IPS-20b (cell line): ENCODE results near the gene PTPN5.

Experiments used
- H3K27ac ChIP-seq: one replicate; pipeline ENCODE4 v1.5.1; 2013; ENCODE audit warnings: low read length
- H3K27me3 ChIP-seq: 2 replicates; pipeline ENCODE4 v1.6.1; 2013; ENCODE audit warnings: mild to moderate bottlenecking, low read length, inconsistent platforms; ENCODE audit not compliant: insufficient read depth
- H3K36me3 ChIP-seq: 2 replicates; pipeline ENCODE4 v1.6.1; 2013; ENCODE audit warnings: low read depth, mild to moderate bottlenecking, inconsistent platforms, low read length, moderate library complexity; ENCODE audit not compliant: insufficient read depth
- H3K4me1 ChIP-seq: 2 replicates; pipeline ENCODE4 v1.6.1; 2013; ENCODE audit warnings: mild to moderate bottlenecking, control low read depth, inconsistent platforms, low read length, moderate library complexity; ENCODE audit not compliant: insufficient read depth
- H3K4me3 ChIP-seq: 2 replicates; pipeline ENCODE4 v1.5.1; 2013; ENCODE audit warnings: mild to moderate bottlenecking, low read length, inconsistent platforms
- H3K9ac ChIP-seq: 2 replicates; pipeline ENCODE4 v1.6.1; 2013; ENCODE audit warnings: low read depth, mild to moderate bottlenecking, inconsistent platforms, low read length, moderate library complexity
- H3K9me3 ChIP-seq: 2 replicates; pipeline ENCODE4 v1.6.1; 2013; ENCODE audit warnings: mild to moderate bottlenecking, low read depth, low read length, inconsistent platforms; ENCODE audit not compliant: insufficient read depth

PTPN5 gene

GRCh38 chr11:18771266-18772035 is 20.1 kb downstream of the PTPN5 start:
- H3K4me3 ChIP-seq: no peak overlapping the region
- H3K9ac ChIP-seq: no peak overlapping the region
- H3K9me3 ChIP-seq: no peaks in the 10 kb centered on the region
- no peak overlapping the region for H3K27ac ChIP-seq
- H3K27me3 ChIP-seq: peaks cover 4% of the 10 kb centered on the region; the same call in 1 of the 2 replicates
- H3K4me1 ChIP-seq: no peaks in the 10 kb centered on the region; the same call in 1 of the 2 replicates
- no peaks in the 10 kb centered on the region for H3K36me3 ChIP-seq

GRCh38 chr11:18770479-18771125 is 21.0 kb downstream of the PTPN5 start:
- Histone ChIP-seq H3K36me3 (no peaks in the 10 kb centered on the region), H3K9ac (no peak overlapping the region), H3K27me3 (peaks cover 4% of the 10 kb centered on the region; the same call in 1 of the 2 replicates), H3K4me3 (no peak overlapping the region), H3K4me1 (no peaks in the 10 kb centered on the region; the same call in 1 of the 2 replicates), H3K9me3 (no peaks in the 10 kb centered on the region), H3K27ac (no peak overlapping the region)

GRCh38 chr11:18769802-18770456 is 21.7 kb downstream of the PTPN5 start:
- Histone ChIP-seq H3K9me3 (no peaks in the 10 kb centered on the region), H3K27me3 (peaks cover 4% of the 10 kb centered on the region; the same call in 1 of the 2 replicates), H3K4me1 (no peaks in the 10 kb centered on the region; the same call in 1 of the 2 replicates), H3K4me3 (no peak overlapping the region), H3K36me3 (no peaks in the 10 kb centered on the region), H3K27ac (no peak overlapping the region), H3K9ac (no peak overlapping the region)

GRCh38 chr11:18768978-18769377 is 22.6 kb downstream of the PTPN5 start:
- Histone ChIP-seq H3K36me3 (no peaks in the 10 kb centered on the region), H3K4me3 (no peak overlapping the region), H3K27me3 (peaks cover 4% of the 10 kb centered on the region; the same call in 1 of the 2 replicates), H3K9me3 (no peaks in the 10 kb centered on the region), H3K4me1 (no peaks in the 10 kb centered on the region; the same call in 1 of the 2 replicates), H3K27ac (no peak overlapping the region), H3K9ac (no peak overlapping the region)

GRCh38 chr11:18768472-18768901 is 23.1 kb downstream of the PTPN5 start:
- Histone ChIP-seq H3K27ac (no peak overlapping the region), H3K36me3 (no peaks in the 10 kb centered on the region), H3K27me3 (peaks cover 4% of the 10 kb centered on the region; the same call in 1 of the 2 replicates), H3K9me3 (no peaks in the 10 kb centered on the region), H3K4me3 (no peak overlapping the region), H3K9ac (no peak overlapping the region), H3K4me1 (no peaks in the 10 kb centered on the region; the same call in 1 of the 2 replicates)

GRCh38 chr11:18766015-18766414 is 25.6 kb downstream of the PTPN5 start:
- H3K36me3 ChIP-seq: no peaks in the 10 kb centered on the region
- H3K27ac ChIP-seq: no peak overlapping the region
- no peaks in the 10 kb centered on the region for H3K27me3 ChIP-seq
- H3K4me1 ChIP-seq: no peaks in the 10 kb centered on the region
- H3K9me3 ChIP-seq: no peaks in the 10 kb centered on the region
- no peak overlapping the region for H3K4me3 ChIP-seq
- H3K9ac ChIP-seq: no peak overlapping the region

GRCh38 chr11:18765554-18765953 is 26.0 kb downstream of the PTPN5 start:
- no peaks in the 10 kb centered on the region for H3K9me3 ChIP-seq
- H3K9ac ChIP-seq: no peak overlapping the region
- no peaks in the 10 kb centered on the region for H3K4me1 ChIP-seq
- H3K27ac ChIP-seq: no peak overlapping the region
- H3K36me3 ChIP-seq: no peaks in the 10 kb centered on the region
- no peaks in the 10 kb centered on the region for H3K27me3 ChIP-seq
- H3K4me3 ChIP-seq: no peak overlapping the region

- Histone ChIP-seq H3K9me3 (no peaks in the 10 kb centered on the region), H3K27me3 (no peaks in the 10 kb centered on the region), H3K4me3 (no peak overlapping the region), H3K27ac (no peak overlapping the region), H3K36me3 (no peaks in the 10 kb centered on the region), H3K9ac (no peak overlapping the region), H3K4me1 (no peaks in the 10 kb centered on the region)
Observed at GRCh38 chr11:18761741-18762140, 29.9 kb downstream of the PTPN5 start.

- no peaks in the 10 kb centered on the region for H3K9me3 ChIP-seq
Observed at GRCh38 chr11:18761144-18761543, 30.5 kb downstream of the PTPN5 start.

GRCh38 chr11:18757811-18758210 is 33.8 kb downstream of the PTPN5 start:
- Histone ChIP-seq H3K36me3 (no peaks in the 10 kb centered on the region), H3K27me3 (no peaks in the 10 kb centered on the region), H3K27ac (no peak overlapping the region), H3K9me3 (no peaks in the 10 kb centered on the region), H3K4me3 (no peak overlapping the region), H3K9ac (no peak overlapping the region), H3K4me1 (no peaks in the 10 kb centered on the region)

More at GRCh38 chr11:18761144-18761543, 30.5 kb downstream of the PTPN5 start:
- Histone ChIP-seq H3K36me3 (no peaks in the 10 kb centered on the region), H3K4me3 (no peak overlapping the region), H3K27me3 (no peaks in the 10 kb centered on the region), H3K9ac (no peak overlapping the region), H3K27ac (no peak overlapping the region), H3K4me1 (no peaks in the 10 kb centered on the region)

GRCh38 chr11:18756889-18757288 is 34.7 kb downstream of the PTPN5 start:
- no peaks in the 10 kb centered on the region for H3K36me3 ChIP-seq
- H3K9me3 ChIP-seq: no peaks in the 10 kb centered on the region
- H3K9ac ChIP-seq: no peak overlapping the region
- no peak overlapping the region for H3K27ac ChIP-seq
- H3K4me1 ChIP-seq: no peaks in the 10 kb centered on the region
- H3K27me3 ChIP-seq: no peaks in the 10 kb centered on the region
- no peak overlapping the region for H3K4me3 ChIP-seq
